HG02943 (cell line): ENCODE data around the gene SH3PXD2A.
"Not testable (repeated sequence)": the region's sequence is repeated elsewhere in the genome, so short reads cannot be mapped to it uniquely, and the experiment has no call there.

ENCODE experiments used
- ATAC-seq: cut with Tn5 transposase; IDR thresholded peaks from one replicate; pipeline ENCODE4 v1.9.1; 2021; ENCODE audit warnings: mild to moderate bottlenecking, low read depth, moderate library complexity; ENCODE audit not compliant: unreplicated experiment

The SH3PXD2A gene

DNA sequence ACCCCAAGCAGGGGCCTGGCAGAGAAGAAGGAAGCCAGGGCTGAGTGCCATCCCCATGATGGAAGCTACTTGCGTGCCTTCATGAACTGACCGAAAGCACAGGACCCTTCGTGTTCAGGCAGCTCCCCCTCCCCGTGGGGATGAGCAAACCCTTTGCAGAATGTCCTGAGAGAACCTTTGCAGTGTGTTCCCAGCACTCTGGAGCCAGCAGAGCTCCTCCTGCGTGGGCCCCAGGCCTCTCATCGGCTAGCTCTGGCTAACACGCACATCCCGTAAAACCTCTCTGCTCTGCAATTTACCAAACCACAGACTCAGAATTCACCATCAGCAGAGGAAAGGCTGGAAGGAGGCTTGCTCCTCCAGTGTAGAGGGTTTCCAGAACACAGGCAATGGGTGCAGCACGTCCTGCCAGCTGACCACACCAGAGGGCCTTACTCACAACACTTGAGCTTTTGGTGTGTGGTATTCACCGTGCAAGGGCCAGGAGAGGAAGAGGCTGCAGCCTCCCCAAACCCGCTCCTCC is 3.1 kb downstream of the SH3PXD2A start:
- ATAC-seq, result no peak

DNA sequence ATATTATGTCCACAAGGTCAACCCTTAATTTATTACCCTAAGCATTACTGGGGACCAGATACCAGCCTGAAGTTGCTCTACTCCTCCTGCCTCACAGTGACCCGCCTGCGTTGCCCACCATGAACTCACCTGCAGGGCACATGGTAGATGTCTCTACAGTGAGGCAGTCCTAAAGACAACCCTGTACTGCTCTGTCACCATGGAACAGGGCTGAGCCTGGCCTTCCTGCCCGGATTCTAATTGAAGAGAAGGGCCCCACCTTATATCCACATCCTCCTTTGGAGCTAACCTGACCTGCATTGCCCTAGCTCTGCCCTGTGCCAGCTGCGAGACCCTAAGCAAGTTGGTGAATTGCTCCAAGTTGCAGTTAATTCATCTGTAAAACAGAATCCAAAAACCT is 4.1 kb downstream of the SH3PXD2A start:
- ATAC-seq, result no peak

DNA sequence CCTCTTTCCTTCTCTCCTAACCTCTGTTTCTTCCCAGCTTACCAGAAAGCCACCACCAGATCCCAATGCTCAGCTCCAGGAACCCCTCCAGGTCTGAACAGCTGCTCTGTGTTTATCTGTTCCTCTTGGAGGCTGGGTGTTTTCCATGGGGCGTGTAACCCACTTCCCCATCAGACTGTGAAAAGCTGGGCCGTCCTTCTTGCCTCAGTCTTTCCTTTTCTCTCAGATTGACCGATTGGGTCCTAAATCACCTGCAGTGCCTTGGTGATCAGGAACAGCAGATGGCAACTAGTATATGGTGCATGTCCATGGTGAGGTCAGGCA is 4.8 kb downstream of the SH3PXD2A start:
- no peak for ATAC-seq

DNA sequence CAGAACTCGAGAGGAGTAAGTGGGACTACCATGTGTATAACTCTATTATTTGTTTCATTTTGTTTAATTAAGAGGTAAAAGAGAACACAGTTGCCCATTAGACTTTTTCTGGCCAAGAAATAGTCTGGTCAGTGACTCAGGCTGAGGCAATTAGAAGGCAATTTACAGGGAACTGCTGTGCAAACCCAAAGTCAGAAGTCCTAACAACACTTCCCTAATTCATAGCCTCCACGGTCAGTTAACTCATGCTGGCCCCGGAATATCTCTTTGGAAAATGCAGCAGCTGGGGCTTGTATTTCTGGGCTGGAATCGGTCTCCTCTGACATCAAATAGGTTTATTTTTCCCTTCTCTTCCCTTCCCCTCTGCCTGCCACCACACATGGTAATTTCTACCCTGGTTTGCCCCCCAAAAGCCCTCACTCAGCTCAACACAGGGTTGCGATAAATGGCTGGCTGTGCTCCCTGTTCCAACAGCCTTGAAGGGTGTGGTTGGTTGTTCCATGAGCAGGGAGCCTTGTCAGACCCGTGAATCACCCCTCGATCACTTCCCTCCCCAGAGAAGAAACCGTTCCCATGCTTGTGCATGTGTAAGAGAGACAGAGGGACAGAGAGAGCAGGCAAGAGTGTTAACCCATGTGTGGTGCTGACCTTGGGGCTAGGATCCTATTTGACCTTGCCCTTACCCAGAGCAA is 5.3 kb downstream of the SH3PXD2A start:
- ATAC-seq, result no peak

DNA sequence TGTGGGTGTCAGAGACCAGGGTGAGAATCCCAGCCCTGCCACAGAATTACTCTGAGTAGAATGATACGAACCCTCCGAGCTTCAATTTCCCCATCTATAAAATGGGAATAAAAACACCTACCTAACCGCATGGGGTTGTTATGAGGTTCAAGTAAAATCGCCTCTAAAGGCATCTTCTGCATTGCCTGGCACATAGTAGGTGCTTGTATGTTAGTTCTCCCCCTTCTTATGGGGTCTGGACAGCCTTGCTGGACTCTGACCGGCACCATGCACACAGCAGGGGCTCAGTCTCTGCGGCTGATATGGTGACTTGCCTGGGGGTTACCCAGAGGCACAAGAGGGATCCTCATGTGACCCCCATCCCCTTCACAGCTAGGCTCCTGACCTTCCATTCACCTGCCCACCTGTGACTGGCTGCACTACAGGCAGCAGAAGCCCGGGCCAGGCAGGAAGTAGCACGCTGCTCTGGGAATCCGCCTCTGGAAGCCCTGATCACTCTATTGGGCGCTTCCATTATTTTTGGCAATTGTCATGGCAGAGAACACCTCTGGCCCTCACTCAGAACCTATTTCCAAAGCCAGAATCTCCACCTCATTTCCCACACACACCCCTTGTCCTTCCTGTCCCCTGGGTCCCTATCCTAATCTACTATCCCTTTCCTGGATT is 6.0 kb downstream of the SH3PXD2A start:
- no peak for ATAC-seq

DNA sequence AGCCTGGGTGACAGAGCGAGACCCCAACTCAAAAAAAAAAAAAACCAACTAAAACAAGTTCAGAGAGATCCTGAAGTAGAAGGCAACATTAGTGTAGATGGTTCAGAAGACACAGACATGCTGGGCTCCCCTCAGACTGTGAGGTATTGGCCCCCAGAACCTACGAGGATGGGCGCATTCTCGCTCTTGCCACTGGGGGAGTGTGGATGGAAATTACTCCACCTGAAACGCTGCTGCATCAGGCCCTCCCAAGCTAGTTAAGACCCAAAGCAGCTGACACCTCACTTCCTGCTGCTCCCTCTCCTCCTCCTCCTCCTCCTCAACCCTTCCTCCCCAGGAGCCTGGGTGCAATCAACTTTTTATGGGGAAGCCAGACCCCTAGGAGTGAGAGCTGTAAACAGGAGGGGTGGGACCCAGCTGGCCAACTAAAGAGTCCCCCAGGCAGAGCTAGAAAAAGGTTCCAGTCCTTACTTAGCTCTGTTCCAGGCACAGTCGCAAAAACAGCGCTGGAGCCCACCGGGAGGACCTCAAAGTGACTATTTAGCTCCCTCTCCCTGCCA is 7.4 kb downstream of the SH3PXD2A start:
- ATAC-seq, result no peak

DNA sequence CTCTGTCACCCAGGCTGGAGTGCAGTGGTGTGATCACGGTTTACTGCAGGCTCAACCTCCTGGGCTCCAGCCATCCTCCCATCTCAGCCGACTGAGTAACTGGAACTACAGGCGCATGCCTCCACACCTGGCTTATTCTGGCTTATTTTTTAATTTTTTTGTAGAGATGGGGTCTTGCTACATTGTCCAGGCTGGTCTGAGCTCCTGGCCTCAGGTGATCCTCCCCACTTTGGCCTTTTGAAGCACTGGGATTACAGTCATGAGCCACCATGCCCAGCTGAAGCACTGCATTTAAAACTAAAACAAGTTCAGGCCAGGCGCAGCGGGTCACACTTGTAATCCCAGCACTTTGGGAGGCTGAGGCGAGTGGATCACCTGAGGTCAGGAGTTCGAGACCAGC is 8.0 kb downstream of the SH3PXD2A start:
- no peak for ATAC-seq

DNA sequence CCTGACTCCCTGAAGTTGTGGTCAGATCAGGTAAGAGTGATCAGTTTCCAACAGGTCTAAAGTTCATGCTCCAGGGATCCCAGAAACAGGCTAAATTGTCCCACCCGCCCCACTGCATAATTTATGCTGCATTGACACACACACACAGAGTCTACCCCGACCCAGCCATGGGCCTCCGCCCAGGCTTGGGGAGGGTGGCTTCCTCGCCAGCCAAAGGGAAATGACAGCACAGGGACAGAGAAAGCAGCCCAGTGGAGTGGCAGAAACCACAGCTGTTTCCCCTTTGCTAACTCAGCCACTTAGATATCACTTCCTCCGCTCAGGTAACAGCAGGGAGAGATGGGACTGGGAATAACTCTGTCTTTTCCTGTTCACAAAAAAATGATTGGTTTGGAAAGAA is 9.4 kb downstream of the SH3PXD2A start:
- no peak for ATAC-seq

DNA sequence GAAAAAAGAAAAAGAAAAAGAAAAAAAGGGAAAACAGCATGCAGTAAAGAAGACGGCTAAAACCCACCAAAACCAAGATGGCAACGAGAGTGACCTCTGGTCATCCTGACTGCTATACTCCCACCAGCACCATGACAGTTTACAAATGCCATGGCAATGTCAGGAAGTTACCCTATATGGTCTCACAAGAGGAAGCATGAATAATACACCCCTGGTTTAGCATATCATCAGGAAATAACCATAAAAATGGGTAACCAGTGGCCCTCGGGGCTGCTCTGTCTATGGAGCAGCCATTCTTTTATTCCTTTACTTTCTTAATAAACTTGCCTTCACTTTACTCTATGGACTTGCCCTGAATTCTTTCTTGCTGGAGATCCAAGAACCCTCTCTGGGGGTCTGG is 10.0 kb downstream of the SH3PXD2A start:
- ATAC-seq, result not testable (repeated sequence)

DNA sequence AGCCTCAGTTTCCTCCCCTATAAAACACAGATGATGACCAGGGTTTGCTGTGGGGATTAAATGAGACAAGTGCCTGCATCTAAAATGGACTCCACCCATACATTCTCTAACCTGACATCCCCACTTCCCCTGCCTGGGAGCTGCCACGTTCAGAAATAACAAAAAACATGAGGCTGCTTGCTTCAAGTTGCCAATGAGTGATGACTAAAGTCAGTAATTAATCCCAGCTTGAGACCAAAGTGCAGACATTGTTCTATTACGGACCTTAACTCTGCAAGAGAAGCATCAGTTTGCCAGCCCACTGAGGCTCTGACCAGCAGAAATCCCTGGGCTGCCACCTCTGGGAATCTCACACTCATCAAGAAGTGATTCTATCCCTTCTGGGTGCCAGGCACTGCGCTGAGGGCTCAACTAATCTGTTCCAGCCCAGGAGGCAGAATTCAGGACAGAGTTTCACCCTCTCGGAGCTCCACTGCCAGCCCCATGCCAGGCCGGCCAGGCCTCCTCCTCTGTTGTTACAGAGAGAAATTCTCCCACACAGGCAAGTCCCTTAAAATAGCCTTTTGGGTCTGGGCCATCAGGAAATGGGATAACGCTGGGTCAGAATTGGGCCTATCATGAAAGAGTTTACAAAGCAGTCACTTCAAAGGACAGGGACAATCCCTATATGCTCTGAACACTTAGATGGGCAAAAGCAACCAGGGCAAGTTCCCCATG is 11.4 kb downstream of the SH3PXD2A start:
- no peak for ATAC-seq

DNA sequence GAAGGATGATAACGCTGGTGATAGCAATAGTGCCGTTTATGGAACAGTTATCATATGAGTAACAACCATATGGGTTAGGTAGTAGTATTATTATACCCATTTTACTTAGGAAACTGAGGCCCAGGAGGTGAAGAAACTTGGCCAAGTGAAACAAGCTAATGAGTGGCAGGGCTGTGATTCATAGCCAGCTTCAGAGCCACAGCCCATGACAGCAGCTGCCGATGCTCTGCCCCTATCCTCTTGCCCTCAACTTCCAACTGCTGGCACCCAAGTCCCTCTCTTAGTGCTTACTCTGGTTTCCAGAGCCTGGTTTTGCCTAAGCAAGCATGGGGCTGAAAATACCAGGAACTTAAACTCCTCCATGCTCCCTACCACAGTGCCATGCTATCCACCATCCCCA is 12.3 kb downstream of the SH3PXD2A start:
- ATAC-seq, result no peak

DNA sequence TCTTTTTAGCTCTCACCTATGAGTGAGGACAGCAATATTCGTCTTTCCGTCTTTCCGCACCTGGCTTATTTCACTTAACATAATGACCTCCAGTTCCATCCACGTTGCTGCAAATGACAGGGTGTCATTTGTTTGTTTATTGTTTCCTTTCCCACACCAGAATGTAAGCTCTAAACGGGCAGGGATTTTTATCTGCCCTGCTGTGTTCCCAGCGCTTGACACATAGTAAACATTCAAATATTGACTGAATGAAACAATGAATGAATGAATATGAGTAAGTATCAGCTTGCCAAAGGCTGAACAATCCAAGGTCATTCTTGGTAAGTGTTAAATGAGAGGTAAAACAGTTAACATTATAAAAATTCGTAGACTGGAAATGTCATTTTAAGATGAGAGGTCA is 12.8 kb downstream of the SH3PXD2A start:
- ATAC-seq, result no peak

DNA sequence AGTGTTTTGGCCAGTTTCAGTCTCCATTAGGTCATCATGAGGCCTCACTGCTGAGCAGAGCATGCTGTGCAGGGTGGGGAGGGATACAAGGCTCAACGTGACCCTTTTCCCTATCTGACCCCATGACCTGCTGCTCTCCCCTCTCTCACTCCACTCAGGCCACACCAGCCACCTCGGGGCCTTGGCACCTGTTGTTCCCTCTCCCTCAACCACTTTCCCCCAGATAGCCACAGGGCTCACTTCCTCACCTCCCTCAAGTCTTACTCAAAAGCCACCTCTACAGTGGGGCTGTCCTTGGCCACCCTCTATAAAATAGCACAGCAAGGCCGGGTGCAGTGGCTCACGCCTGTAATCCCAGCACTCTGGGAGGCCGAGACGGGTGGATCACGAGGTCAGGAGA is 13.9 kb downstream of the SH3PXD2A start:
- no peak for ATAC-seq

DNA sequence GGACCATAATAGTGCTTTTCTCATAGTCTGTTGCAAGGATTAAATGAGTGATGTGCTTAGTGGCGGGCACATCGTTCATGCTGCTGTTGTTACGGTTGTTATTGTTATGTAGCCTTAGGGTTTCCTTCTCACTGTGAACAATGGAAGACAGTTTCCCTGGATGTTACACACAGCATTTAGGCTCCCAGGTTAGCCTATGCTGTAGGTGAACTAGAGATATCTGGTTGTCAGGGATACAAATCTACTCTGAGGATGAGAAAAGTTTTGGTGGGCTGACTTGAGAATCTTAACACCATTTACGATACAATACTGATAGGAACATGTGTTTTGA is 14.7 kb downstream of the SH3PXD2A start:
- ATAC-seq, result no peak

DNA sequence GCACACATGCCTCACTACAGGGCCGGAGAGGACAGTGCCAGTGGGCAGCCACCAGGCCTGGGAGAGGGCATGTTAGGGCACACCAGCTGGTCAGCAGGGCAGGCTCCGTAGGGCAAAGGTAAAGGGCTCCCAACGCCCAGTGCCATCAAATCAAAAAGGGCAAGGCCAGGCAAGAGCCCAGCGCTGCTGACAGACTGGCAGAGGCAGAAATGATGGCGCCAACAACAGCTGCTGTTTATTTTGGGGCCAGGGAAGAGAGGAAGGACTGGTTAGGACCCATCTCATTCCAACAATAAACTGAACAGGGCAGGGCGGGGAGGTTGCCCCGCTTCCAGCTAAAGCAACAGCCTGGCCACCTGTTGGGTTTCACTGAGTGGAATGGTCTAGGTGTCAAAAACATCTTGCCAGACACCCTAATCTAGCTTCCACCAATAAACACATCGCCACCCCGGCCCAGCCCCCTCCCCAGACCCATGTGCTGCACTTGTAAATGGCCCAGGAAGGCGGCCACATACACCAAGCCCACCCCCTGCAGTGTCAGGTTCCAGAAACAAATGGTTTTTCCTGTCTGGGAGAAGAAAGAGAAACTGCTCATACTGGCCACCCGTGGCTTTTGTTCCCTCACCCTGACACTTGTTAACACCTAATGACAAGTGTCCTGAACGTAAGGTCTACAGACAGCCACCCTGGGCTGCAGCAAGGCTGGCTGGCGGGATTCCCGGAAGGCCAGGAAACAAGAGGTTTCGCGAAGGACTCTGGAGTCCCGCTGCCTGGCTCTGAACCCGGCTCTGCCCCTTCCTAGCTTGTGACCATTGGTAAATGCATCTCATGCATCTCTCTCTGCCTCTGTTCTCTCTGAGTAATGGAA is 15.3 kb downstream of the SH3PXD2A start:
- no peak for ATAC-seq

DNA sequence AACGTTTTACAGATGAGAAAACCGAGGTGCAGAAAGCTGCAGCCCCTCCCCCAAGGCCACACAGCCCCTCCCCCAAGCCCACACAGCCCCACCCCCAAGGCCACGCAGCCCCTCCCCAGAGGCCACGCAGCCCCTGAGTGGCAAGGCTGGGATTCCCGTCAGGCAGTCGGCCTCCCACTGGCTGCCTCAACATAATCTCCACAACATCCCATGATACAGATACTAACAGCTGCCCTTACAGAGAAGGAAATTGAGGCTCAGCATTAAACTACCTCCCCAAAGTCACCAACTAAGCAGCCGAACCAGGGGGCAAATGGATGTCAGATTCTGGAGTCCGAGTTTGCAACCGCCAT is 15.9 kb downstream of the SH3PXD2A start:
- no peak for ATAC-seq

DNA sequence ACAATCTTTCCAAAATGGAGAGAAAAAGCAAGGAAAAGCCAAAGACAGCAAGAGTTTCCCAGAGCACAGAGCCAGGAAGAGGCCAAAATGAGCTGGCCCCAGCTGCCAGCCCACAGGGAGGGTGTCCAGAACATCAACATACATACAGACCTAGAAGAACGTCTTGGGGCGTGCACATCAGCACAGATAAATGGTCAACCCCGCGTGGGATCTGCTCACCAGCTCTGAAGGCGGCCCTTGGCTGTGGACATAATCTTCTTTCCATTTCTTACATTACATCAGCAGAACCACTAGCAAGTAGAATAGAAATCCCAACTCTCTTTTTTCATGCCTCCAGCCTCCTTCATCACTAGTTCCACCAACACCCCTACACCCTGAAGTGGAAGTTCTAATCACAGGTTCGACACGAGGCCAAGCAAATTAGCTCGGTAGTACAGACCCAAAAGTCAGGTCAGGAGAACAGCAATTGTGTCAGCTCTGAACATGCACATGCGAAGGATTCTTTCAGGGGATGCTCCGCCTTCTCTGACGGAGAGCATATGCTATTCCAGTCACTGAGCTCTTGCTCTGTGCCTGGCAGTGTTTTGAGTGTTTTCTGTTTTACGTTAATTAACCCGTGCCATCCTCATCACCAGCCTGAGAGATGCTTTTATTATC is 16.4 kb downstream of the SH3PXD2A start:
- ATAC-seq, result no peak

DNA sequence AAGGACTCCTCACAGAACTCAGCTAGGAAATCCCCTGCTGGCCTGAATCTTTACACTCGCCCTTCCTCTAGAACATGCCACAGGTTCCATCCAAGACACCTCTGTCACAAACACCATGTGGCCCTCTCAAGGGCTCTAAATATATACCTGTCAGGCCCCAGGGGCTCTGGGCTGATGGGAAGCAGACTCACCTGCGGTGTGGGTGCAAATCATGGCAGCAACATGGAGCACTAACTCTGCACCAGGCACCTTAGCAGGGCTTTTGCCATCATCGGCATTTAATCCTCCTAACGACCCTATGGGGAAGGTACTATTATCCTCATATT is 17.3 kb downstream of the SH3PXD2A start:
- no peak for ATAC-seq

DNA sequence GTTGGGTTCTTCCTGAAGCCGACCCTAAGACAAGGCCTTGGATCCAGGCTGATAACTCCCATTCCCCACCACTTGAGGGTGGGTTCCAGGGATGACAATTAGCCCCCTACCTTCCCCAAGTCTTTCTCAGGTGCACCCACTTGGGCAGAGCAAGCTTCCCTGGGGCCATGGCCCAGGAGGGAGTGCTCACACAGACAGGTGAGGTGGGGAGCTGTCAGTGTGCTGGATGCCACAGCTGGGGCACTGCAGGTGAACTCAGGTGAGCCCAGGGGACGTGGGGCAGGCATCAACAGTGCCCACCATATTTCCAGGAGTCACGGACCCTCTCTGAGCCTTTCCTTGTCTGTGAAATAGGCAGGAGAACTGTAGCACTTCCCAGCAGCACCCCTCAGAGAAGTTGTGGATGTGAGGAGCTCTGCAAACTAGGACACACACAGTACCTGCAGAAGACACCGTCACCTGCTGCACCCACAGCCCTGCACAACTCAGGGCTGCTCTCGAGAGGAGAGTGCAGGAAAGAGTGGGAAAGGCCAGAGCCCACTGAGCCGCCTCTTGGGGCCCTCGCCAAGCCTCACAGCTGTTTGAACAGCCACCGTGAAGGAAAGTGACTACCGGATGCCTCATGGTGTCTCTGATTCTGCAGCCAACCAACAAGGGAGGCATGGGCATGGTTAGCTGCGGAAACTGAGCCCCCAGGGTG is 17.9 kb downstream of the SH3PXD2A start:
- no peak for ATAC-seq

DNA sequence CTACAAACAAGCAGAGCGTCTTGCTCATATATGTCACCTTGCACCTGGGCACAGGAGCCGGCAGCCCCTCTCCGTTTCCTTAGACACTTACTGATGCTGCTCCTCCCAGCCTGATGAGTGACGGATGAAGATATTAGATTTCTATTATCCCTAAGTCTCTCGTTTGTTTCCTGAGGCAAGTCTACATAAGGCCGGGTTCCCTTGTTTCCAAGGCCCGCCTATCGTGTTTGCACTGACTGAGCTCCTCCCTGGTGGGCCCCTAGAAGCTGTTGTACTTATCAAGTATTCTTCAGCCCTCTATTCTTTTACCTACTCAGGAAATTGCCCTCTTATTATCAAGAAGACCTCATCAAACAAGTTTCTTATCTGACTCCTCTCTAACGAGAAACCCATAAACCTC is 18.5 kb downstream of the SH3PXD2A start:
- no peak for ATAC-seq
